Measurements from ENCODE around the gene MSI2.

DNA sequence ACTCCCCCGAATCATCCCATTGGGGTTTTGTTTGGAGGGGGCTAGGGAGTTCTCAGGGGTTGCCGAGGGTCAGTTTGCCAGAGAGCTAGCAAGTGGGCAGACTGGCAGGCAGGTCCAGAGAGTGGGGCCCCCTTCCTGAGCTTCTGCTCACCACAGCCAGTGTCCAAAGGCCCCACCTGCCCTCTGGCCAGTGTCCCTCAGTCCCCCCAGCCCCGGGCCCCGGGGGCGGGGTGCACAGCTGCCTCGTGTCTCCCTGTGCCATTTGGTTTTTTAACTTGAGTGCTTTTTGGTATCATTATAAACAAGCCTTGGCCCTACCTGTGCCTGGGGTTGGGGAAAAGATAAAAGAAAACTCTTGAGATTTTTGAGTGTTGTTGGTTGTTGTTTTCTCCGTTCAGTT lies 397.0 kb downstream of the MSI2 start:
- TF ChIP-seq, protein P1, sequence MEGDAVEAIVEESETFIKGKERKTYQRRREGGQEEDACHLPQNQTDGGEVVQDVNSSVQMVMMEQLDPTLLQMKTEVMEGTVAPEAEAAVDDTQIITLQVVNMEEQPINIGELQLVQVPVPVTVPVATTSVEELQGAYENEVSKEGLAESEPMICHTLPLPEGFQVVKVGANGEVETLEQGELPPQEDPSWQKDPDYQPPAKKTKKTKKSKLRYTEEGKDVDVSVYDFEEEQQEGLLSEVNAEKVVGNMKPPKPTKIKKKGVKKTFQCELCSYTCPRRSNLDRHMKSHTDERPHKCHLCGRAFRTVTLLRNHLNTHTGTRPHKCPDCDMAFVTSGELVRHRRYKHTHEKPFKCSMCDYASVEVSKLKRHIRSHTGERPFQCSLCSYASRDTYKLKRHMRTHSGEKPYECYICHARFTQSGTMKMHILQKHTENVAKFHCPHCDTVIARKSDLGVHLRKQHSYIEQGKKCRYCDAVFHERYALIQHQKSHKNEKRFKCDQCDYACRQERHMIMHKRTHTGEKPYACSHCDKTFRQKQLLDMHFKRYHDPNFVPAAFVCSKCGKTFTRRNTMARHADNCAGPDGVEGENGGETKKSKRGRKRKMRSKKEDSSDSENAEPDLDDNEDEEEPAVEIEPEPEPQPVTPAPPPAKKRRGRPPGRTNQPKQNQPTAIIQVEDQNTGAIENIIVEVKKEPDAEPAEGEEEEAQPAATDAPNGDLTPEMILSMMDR (conservative IDR thresholded peaks at IDR 0.05; ENCODE audit: low read length): no peak
- TF ChIP-seq EZH2phosphoT487 (IDR thresholded peaks at IDR 0.05; ENCODE audit: borderline replicate concordance, low read depth, low read length): no peak
